Parathyroid adenoma (tissue), 2 donors: Measurements from ENCODE around the gene GGTLC2.
"Not testable (repeated sequence)": the region's sequence is repeated elsewhere in the genome, so short reads cannot be mapped to it uniquely, and the experiment has no call there.

Experiments
- H2AFZ ChIP-seq: fragments of 300-600 bp; sonication (generic); one replicate; pipeline ENCODE4 v1.7.0; 2017; ENCODE audit warnings: antibody characterized with exemption, mild to moderate bottlenecking
- H3K27ac ChIP-seq: fragments of 300-600 bp; sonication (generic); one replicate; pipeline ENCODE4 v1.7.0; 2017
- H3K27me3 ChIP-seq: fragments of 300-600 bp; sonication (generic); one replicate; pipeline ENCODE4 v1.7.0; 2017; ENCODE audit warnings: low read length; ENCODE audit not compliant: control insufficient read depth, insufficient read depth
- H3K36me3 ChIP-seq: fragments of 300-600 bp; sonication (generic); one replicate; pipeline ENCODE4 v1.7.0; 2017; ENCODE audit warnings: low read length; ENCODE audit not compliant: control insufficient read depth, insufficient read depth
- H3K4me1 ChIP-seq: fragments of 300-600 bp; sonication (generic); one replicate; pipeline ENCODE4 v1.7.0; 2017; ENCODE audit warnings: control low read depth
- H3K4me2 ChIP-seq: fragments of 300-600 bp; sonication (generic); one replicate; pipeline ENCODE4 v1.7.0; 2017; ENCODE audit warnings: low read length
- H3K4me3 ChIP-seq: fragments of 300-600 bp; sonication (generic); one replicate; pipeline ENCODE4 v1.7.0; 2017; ENCODE audit warnings: low read depth, low read length
- H3K79me2 ChIP-seq: fragments of 300-600 bp; sonication (generic); one replicate; pipeline ENCODE4 v1.7.0; 2017; ENCODE audit warnings: control low read depth
- H3K9ac ChIP-seq: fragments of 300-600 bp; sonication (generic); one replicate; pipeline ENCODE4 v1.7.0; 2017; ENCODE audit warnings: mild to moderate bottlenecking
- H3K9me3 ChIP-seq: fragments of 300-600 bp; sonication (generic); one replicate; pipeline ENCODE4 v1.7.0; 2017; ENCODE audit warnings: low read length; ENCODE audit not compliant: control insufficient read depth
- CTCF ChIP-seq: fragments of 300-600 bp; sonication (generic); IDR thresholded peaks from one replicate; pipeline ENCODE4 v1.7.0; 2017; ENCODE audit warnings: antibody characterized with exemption, mild to moderate bottlenecking
- donor health status: primary hyperparathyroidism.

Gene GGTLC2

GRCh38 chr22:22603470-22603947 is 40.9 kb upstream of the GGTLC2 start:
- no peak overlapping the region for H3K27ac ChIP-seq
- H3K4me3 ChIP-seq = no peak overlapping the region
- no peaks in the 10 kb centered on the region for H3K36me3 ChIP-seq
- no peak for TF ChIP-seq CTCF
- no peaks in the 10 kb centered on the region for H3K27me3 ChIP-seq
- no peaks in the 10 kb centered on the region for H3K79me2 ChIP-seq
- no peak overlapping the region for H3K4me2 ChIP-seq
- no peaks in the 10 kb centered on the region for H3K9me3 ChIP-seq
- no peaks in the 10 kb centered on the region for H3K4me1 ChIP-seq
- H2AFZ ChIP-seq = no peak overlapping the region
- no peak overlapping the region for H3K9ac ChIP-seq

GRCh38 chr22:22604326-22605073 is 39.9 kb upstream of the GGTLC2 start:
- Histone ChIP-seq H3K27me3 (no peaks in the 10 kb centered on the region), H3K4me2 (no peak overlapping the region), H3K9ac (no peak overlapping the region), H2AFZ (no peak overlapping the region), H3K4me3 (no peak overlapping the region), H3K27ac (no peak overlapping the region), H3K36me3 (no peaks in the 10 kb centered on the region), H3K9me3 (no peaks in the 10 kb centered on the region), H3K79me2 (no peaks in the 10 kb centered on the region), H3K4me1 (peaks cover 3% of the 10 kb centered on the region)
- TF ChIP-seq CTCF = no peak

GRCh38 chr22:22605074-22605404 is 39.4 kb upstream of the GGTLC2 start:
- Histone ChIP-seq H3K4me2 (no peak overlapping the region), H3K4me1 (peaks cover 5% of the 10 kb centered on the region), H3K27ac (no peak overlapping the region), H3K9me3 (no peaks in the 10 kb centered on the region), H3K27me3 (no peaks in the 10 kb centered on the region), H3K9ac (no peak overlapping the region), H2AFZ (no peak overlapping the region), H3K4me3 (no peak overlapping the region), H3K36me3 (no peaks in the 10 kb centered on the region), H3K79me2 (no peaks in the 10 kb centered on the region)
- TF ChIP-seq CTCF = no peak

GRCh38 chr22:22608022-22608421 is 36.4 kb upstream of the GGTLC2 start:
- H3K9me3 ChIP-seq, H2AFZ ChIP-seq, H3K36me3 ChIP-seq, H3K27ac ChIP-seq, H3K79me2 ChIP-seq, H3K4me1 ChIP-seq, H3K4me2 ChIP-seq, H3K9ac ChIP-seq, H3K27me3 ChIP-seq, H3K4me3 ChIP-seq: not testable (repeated sequence)

- no peak for TF ChIP-seq CTCF
Observed at GRCh38 chr22:22609291-22609690, 35.1 kb upstream of the GGTLC2 start.

More at GRCh38 chr22:22609291-22609690, 35.1 kb upstream of the GGTLC2 start:
- peaks cover 5% of the 10 kb centered on the region for H3K4me1 ChIP-seq
- H3K9me3 ChIP-seq = no peaks in the 10 kb centered on the region
- no peaks in the 10 kb centered on the region for H3K36me3 ChIP-seq
- H3K79me2 ChIP-seq = no peaks in the 10 kb centered on the region
- peak overlapping the region; percentile 64 for H2AFZ ChIP-seq
- H3K27ac ChIP-seq = peak overlapping the region; percentile 61
- H3K9ac ChIP-seq = no peak overlapping the region
- H3K27me3 ChIP-seq = no peaks in the 10 kb centered on the region
- H3K4me3 ChIP-seq = no peak overlapping the region
- no peak overlapping the region for H3K4me2 ChIP-seq
